AML-193 (cell line): ENCODE measurements around the gene TESK2.

ENCODE experiments used
- DNase-seq, 2 experiments: peaks; one replicate each; lab custom pipeline; 2025; lab: John Stamatoyannopoulos, UW

TESK2 gene

DNA sequence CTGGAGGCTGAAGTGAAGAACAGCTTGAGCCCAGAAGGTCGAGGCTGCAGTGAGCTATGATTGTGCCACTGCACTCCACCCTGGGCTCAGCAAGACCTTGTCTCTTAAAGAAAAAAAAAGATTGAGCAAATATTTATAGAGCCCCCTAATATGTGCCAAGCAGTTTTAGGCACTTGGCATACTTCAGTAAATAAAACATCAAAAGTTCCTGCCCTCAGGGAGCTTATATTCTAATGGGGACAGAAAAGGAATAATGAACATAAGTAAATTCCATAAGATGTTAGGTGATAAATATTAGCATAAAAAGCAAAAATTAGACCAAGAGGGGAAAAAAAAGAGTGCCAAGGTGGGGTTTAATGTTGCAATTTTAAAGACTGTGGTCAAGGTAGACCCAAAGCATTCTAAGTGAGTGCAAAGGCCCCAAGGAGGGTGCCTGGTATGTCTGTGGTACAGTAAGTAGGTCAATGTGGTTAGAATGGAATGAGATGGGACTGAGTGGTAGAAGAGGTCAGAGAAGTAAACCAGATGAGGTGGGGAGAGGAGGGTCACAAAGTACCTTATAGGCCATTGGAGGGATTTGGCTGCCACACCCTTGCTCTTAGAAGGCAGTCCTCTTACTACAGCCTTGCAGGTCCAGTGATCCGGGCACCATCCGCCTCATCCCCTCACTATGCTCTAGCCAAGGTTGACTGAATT lies 153.2 kb downstream of the TESK2 start:
- DNase-seq = no peak

DNA sequence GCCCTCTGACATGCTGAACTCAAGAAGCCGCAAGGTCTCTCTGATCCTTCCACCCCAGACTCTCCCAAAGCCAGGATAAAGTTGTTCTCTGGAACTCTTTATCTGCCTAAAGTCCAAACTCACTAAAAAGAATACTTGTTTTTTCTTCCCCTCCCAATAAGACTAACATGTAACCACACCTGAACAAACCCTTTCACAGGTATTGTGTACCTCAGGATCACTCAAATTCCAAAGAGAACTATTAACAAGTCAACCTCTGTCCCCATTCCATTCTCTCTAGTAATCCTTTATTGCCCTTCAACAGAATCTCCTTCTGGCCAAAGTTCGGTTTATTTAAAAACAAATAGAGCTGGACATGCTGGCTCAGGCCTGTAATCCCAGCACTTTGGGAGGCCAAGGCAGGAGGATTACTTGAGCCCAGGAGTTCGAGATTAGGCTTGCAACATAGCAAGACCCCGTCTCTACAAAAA lies 155.1 kb downstream of the TESK2 start:
- DNase-seq = no peak

DNA sequence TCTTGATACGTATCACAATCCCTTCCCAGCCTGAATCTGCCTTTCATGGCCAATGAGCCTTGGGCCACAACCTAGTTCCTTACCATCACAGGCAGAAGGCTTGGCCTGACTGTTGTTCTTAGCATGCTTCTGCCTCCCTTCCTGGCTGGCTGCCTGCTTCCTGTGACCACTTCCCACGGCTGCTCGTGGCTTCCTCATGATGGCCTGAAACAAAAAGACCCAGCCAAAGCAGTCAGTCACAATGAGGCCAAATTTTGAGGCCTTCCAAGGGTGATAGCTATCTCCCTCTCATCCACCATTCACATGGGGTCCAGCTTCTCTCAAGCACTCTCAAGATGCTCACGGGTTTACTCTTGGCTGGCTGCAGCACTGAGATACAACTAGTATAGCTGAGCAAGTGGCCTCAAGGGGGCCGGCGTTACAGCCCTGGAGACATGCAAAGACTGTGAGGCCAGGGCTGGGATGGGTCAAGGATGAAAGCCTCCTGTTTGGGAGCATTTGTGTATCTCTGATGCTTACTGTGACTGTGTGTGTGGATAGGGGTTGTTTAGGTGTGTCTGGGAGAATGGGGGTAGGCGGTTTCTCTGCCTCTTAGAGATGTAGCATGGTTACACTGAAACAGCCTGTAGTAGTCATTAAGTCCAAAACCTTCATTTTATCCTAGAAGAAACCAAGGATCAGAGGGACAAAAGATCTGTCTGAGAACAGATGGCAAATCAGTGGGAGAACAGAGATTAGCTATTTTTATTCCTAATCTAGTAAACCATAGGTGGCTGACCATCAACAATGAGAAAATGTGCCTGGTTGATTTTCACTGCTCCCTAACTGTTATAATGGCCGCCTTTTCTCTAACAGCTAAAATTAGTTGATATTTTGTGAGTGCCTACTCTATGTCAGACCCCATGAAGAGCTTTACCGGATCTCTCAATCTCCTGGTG lies 156.4 kb downstream of the TESK2 start:
- DNase-seq = peak; percentile 79 to 80

DNA sequence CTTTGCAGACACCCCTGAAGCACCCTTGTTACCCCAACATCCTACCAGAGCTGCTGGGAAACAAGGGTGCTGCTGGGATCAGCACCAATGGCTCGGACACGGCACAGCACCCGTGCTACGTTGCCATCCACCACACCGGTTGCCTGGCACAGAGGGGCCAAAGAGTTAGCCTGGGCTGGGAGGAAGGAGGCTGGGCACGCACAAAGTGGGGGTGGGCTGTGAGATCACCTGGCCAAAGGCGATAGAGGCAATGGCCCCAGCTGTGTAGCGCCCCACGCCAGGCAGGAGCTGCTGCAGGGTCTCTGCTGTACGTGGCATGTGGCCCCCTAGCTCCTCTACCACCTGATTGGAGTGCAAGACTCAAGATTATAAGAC lies 158.6 kb downstream of the TESK2 start:
- DNase-seq = no peak

DNA sequence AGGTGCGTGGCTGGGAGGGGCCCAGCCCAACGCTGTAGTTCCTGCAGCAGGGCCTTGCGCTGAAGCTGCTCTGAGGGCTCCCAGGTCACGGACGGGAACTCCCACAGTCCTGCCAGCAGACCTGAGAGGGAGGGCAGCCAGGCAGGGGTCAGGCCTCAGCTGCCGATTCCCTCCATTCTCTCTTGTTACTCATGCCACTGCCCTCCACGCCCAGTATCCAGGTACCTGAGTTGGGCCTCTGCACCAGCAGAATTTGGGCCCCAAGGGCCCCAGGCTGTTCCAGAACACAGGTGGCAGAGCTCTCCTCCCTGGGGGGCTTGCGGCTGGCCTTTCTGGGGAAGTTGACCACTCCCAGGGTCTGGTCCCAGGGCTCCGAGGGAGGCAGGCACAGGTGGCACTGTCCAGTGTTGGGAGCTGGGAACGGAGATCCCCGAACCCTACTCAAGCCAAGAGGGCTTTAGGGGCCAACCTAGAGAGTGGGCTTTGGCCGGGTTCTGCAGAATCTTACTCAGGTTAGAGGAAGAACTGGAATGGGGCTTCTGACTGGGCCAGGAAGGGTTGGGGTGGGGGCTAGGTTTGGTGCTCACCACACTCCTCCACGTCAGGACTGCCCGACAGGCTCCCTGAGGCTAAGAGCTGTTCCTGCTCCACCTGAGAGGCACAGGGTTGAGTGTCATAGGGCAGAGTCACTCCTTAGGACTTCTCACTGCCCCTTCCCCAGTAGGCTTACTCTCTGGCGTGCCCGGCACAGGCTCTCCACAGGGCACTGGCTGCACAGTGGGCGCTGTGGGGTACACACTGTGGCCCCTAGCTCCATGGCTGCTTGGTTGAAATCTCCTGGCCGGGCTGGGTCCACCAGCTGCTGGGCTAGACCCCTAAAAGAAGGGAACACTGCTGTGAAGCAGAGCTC lies 159.3 kb downstream of the TESK2 start:
- no peak for DNase-seq

DNA sequence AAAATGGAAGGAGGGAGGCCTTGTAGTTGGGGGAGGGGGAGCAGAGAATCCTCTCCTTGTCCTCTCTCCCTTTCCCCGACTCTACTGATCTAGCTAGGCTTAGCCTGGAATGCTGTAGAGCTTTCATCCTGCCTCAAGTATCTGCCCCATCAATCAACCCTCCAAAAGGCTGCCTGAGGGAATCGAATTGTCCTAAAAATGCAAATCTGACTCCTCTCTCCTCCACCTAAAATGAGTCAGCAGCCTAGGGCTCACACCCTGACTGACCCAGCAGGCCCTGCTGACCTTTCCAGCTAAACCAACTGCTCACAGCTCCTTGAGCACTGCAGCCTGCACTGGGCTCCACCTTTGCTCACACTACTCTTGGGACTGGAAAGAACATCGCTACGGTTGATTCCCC lies 161.5 kb downstream of the TESK2 start:
- DNase-seq = no peak

DNA sequence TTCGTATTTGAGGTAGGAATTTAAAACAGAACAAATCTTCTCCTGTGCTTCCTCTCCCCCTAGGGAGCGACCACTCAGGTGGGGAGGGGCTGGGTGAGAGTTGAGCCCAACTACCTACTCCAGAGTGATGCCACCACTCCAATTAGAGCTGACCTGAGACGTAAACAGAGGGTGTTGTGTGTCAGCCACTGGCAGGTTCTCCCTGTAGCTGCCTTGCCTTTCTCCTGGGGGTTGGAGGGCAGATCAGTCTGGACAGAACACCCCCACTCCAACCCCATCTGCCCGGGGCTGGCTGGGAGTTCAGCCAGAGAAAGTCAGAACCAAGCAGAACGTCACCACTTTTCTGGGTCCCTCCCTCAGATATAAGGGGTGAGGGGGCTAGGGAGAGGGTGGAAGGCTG lies 162.3 kb downstream of the TESK2 start:
- DNase-seq = no peak

DNA sequence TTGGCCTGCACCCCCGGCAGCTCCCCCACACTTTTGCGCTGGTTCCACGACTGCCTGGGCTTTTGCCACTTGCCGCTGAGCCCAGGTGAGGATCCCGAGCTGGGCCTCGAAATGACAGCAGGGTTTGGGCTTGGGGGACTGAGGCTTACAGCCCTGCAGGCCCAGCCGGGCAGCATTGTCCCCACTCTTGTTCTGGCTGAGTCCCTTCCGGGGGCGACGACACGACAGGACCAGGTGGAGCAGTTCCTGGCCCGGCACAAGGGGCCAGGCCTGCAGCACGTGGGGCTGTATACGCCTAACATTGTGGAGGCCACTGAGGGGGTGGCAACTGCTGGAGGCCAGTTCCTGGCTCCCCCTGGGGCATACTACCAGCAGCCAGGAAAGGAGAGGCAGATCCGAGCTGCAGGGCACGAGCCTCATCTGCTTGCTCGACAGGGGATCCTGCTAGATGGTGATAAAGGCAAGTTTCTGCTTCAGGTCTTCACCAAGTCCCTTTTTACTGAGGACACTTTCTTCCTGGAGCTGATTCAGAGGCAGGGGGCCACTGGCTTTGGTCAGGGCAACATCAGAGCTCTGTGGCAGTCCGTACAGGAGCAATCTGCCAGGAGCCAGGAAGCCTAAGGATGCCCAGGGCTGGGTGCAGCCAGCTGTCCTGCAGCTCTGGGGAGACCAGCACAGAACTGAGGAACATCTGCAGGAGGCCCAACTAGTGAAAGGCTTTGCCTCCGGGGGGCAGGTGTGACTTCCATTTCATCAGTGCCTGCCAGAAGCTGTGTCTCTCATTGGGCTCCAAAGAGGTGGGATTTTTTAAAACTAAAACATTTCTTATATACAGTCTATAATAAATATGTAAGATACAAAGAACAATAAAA lies 163.1 kb downstream of the TESK2 start:
- DNase-seq = no peak

DNA sequence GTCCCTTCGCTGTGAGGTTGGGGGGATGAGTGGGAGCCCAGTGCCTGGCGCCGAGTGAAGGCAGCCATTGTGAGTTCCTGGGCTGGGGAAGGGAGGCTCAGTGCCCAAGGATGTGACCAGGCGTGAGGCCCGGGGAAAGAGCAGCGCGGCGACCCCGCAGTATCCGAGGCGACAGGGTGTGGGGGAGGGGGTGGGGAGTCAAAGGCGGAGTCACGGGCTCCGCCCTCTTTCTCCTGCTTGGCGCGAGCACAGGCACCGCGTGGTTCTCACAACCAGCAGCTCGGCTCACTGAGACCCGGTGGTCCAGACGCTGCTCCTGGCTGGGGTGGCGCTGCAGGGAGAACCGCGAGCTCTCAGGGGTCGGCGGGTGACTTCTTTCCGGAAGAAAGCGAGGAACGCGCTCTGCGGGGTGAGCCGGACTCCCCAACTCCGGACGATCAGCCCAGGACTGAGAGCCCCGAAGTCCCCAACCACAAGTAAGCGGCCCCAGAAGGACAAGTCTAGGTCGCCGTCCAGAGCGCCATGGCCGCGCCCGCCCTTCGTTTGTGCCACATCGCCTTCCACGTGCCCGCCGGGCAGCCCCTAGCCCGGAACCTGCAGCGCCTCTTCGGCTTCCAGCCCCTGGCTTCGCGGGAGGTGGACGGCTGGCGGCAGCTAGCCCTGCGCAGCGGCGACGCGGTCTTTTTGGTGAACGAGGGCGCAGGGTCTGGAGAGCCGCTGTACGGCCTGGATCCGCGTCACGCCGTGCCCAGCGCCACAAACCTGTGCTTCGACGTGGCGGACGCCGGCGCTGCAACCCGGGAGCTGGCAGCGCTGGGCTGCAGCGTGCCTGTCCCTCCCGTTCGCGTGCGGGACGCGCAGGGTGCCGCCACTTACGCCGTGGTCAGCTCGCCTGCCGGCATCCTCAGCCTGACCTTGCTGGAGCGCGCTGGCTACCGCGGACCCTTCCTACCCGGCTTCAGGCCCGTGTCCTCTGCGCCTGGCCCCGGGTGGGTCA lies 164.0 kb downstream of the TESK2 start, which contains the start of gene HPDL:
Gene HPDL, plus strand, starts transcription at position 269 of the 997 bp plus-strand sequence. Its CDS starts 254 bp downstream, at position 523.
- DNase-seq = no peak

DNA sequence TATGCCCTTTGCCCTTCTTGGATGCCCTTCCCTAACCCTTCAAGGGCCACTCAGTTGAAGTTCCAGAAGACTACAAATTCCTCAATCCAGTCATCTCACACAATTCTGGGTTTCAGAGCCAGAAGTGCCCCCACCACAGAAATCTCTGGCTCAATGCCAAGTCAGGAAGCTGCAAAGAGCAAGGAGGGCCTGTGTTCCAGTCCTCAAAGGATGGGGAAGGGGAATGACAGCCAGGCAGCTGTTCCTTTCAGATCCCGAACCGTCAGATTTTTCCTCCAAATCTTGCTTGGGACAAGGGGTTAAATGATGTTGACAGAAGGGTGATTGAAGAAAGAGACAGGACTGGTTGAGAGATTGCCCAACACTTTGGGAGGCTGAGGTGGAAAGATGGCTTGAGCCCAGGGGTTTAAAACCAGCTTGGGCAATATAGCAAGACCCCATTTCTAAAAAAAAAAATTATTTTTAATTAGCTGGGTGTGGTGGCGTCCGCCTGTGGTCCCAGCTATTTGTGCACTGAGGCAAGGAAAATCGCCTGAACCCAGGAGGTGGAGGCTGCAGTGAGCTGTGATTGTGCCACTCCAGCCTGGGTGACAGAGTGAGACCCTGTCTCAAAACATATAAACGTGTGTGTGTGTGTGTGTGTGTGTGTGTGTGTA lies 165.0 kb downstream of the TESK2 start:
- DNase-seq = no peak

DNA sequence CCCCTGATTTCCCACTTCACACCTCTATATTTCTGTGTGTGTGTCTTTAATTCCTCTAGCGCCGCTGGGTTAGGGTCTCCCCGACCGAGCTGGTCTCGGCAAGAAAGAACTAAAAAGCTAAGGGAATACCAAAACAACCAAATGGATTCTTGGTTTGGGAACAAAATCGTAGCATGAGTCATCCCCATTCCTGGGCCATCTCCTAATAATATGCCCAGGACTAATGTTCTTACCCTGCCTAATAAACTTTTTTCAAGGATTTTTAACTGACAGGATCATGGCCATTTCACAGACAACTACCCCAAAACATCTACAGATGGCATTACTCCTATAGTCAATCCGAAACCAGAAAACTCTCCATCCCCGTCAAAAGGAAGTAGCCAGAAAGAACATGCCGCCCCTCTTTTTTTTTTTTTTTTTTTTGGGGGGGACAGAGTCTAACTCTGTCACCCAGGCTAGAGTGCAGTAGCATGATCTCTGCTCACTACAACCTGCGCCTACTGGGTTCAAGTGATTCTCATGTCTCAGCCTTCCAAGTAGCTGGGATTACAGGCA lies 168.4 kb downstream of the TESK2 start:
- DNase-seq = no peak

DNA sequence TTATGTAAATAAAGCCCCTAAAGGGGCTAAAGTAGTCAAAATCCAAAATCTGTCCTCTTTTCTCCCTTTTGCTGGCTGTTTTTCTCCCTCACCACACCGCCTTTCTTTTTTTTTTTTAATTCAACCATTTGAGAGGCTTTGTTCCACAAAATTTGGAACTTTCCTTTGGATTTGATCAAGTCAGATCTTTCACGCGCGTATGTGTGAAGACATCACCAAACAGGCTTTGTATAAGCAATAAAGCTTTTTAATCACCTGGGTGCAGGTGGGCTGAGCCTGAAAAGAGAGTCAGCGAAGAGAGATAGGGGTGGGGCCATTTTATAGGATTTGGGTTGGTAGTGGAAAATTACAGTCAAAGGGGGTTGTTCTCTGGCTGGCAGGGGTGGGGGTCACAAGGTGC lies 169.5 kb downstream of the TESK2 start:
- DNase-seq = no peak

DNA sequence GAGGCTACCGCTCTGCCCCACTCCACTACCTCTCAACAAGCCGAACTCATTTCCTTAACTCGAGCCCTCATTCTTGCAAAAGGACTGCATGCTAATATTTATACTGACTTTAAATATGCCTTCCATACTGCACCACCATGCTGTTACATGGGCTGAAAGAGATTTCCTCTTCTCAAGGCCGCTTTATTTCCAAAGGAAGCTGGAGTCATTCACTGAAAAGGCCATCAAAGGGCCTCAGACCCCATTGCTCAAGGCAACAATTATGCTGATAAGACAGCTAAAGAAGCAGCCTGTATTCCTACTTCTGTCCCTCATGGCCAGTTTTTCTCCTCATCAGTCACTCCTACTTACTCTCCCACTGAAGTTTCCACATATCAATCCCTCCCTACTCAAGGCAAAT lies 171.2 kb downstream of the TESK2 start:
- no peak for DNase-seq

DNA sequence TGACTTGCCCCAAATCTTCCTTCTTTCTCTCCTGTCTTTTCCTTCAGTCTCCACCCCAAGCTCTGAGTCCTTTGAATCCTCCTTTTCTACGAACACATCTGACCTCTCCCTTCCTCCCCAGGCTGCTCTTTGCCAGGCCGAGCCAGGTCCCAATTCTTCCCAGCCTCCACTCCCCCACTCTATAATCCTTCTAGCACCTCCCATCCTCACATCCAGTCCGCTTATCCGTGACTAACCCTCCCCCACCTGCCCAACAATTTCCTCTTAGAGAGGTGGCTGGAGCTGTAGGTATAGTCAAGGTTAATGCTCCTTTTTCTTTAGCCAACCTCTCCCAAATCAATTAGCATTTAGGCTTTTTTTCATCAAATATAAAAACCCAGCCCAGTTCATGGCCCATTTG lies 173.8 kb downstream of the TESK2 start:
- DNase-seq = no peak

DNA sequence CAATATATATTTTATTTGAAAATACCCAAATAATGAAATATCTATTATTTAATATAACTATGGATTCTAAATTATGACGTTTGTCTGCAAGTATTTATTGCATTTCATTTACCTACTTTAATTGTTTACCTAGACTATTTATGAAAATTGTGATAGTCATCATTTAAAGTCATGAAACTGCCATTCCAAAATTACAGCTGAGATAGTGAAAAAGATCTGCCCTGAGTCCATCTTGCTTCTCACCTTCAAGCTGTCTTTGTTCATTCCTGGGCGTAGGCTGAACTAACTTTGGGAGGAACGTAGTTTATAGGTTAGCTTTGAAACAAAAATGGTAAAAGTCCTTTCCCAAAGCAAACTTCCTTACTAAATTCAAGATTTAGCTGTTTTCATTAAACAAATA lies 176.7 kb downstream of the TESK2 start:
- DNase-seq = no peak

DNA sequence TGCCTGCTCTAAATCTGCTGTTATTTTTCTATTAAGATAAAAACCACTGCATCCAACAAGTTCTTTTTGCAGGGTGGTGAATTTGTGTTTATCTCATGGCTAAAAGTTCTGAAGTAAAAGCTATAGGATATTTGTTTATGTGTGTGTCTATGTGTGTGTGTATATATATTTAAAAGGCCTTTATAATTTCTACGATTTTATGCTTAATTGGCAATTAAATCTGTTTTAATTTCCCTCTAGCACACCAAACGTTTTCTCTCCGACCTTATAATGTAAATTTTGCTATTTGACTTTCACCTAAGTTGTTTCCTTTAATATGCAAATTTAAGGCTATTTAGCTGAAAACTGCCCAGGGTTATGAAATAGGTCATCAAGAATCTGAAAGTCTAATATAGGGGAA lies 184.1 kb downstream of the TESK2 start:
- no peak for DNase-seq

DNA sequence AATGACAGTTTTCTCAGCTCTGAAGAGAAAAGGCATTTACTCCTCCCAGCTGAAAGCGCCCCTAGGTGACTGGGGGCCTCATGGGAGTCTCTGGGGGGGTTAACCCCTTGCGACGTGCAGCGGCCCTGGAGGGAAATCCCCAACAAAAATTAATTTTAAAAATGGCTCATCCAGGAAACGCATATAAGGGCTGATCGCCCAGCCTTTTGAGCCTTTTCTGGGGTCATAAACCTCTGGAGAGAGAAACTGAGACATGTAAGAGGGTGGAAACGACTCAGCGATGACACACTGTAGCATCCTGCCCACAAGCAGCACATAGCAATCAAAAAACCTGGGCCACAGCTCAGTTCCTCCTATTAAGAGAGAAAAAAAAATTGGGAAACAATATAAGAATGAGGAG lies 184.6 kb downstream of the TESK2 start:
- DNase-seq = peak in 1 of 2 experiments; percentile 19

DNA sequence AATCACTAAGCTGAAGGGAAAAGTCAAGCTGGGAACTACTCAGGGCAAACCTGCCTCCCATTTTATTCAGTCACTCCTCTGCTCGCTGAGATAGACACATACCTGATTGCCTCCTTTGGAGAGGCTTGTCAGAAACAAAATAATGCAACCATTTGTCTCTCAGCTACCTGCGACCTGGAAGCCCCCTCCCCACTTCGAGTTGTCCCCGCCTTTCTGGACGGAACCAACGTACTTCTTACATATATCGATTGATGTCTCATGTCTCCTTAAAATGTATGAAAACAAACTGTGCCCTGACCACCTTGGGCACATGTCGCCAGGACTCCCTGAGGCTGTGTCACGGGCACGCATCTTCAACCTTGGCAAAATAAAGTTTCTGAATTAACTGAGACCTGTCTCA lies 185.7 kb downstream of the TESK2 start:
- no peak for DNase-seq
